NCI-H446 (cell line): ENCODE data around the gene VKORC1L1.
A peak's percentile ranks its signal among the peaks of the same experiment; 100 is the strongest.
"Not testable (repeated sequence)": the region's sequence is repeated elsewhere in the genome, so short reads cannot be mapped to it uniquely, and the experiment has no call there.

Experiments used
- DNase-seq, 2 experiments: peaks; one replicate each; lab custom pipeline; 2025; lab: John Stamatoyannopoulos, UW

The VKORC1L1 gene

GRCh38 chr7:65872776-65873581 is at the start of gene VKORC1L1:
Gene VKORC1L1 (plus strand): TSS chr7:65873074. CDS start chr7:65873372, 298 bp downstream.
- DNase-seq: peak; percentile 75 to 93

- no peak for DNase-seq
These were observed 45.5 kb upstream of the VKORC1L1 start for GRCh38 chr7:65827366-65827765.

- DNase-seq: peak in 1 of 2 experiments; percentile 68
These were observed 40.6 kb upstream of the VKORC1L1 start for GRCh38 chr7:65832281-65832680.

GRCh38 chr7:65836684-65837083 is 36.2 kb upstream of the VKORC1L1 start:
- DNase-seq: not testable (repeated sequence)

GRCh38 chr7:65837541-65837956 is 35.3 kb upstream of the VKORC1L1 start:
- not testable (repeated sequence) for DNase-seq

- peak; percentile 11 to 79 for DNase-seq
These were observed 33.0 kb upstream of the VKORC1L1 start for GRCh38 chr7:65839846-65840245.

- peak; percentile 20 to 76 for DNase-seq
These were observed 32.4 kb upstream of the VKORC1L1 start for GRCh38 chr7:65840446-65840845.

- DNase-seq: not testable (repeated sequence)
These were observed 29.3 kb upstream of the VKORC1L1 start for GRCh38 chr7:65843616-65844015.

GRCh38 chr7:65846008-65846570 is 26.8 kb upstream of the VKORC1L1 start:
- DNase-seq: no peak

GRCh38 chr7:65853426-65853825 is 19.4 kb upstream of the VKORC1L1 start:
- not testable (repeated sequence) for DNase-seq

- DNase-seq: not testable (repeated sequence)
These were observed 19.0 kb upstream of the VKORC1L1 start for GRCh38 chr7:65853892-65854291.

GRCh38 chr7:65857321-65857894 is 15.5 kb upstream of the VKORC1L1 start:
- not testable (repeated sequence) for DNase-seq

- not testable (repeated sequence) for DNase-seq
These were observed 14.2 kb upstream of the VKORC1L1 start for GRCh38 chr7:65858660-65859059.

GRCh38 chr7:65866244-65866643 is 6.6 kb upstream of the VKORC1L1 start:
- not testable (repeated sequence) for DNase-seq

- DNase-seq: not testable (repeated sequence)
These were observed 5.2 kb upstream of the VKORC1L1 start for GRCh38 chr7:65867681-65868080.

- not testable (repeated sequence) for DNase-seq
These were observed 3.6 kb upstream of the VKORC1L1 start for GRCh38 chr7:65869312-65869711.

- not testable (repeated sequence) for DNase-seq
These were observed 1.4 kb upstream of the VKORC1L1 start for GRCh38 chr7:65871451-65871850.

GRCh38 chr7:65873582-65874193 is 814 bp downstream of the VKORC1L1 start:
- DNase-seq: not testable (repeated sequence)

GRCh38 chr7:65875715-65876114 is 2.8 kb downstream of the VKORC1L1 start:
- DNase-seq: not testable (repeated sequence)

- DNase-seq: not testable (repeated sequence)
These were observed 6.6 kb downstream of the VKORC1L1 start for GRCh38 chr7:65879292-65880153.

GRCh38 chr7:65880242-65880641 is 7.4 kb downstream of the VKORC1L1 start:
- not testable (repeated sequence) for DNase-seq
